ENCODE data around the gene LUC7L3.
"Not testable (repeated sequence)": the region's sequence is repeated elsewhere in the genome, so short reads cannot be mapped to it uniquely, and the experiment has no call there.

LUC7L3 gene

GRCh38 chr17:50710650-50711049 is 8.8 kb upstream of the LUC7L3 start:
- no peak for DNase-seq

GRCh38 chr17:50712641-50713040 is 6.8 kb upstream of the LUC7L3 start:
- DNase-seq = no peak

GRCh38 chr17:50715471-50715870 is 3.9 kb upstream of the LUC7L3 start:
- no peak for DNase-seq

GRCh38 chr17:50719924-50720794 is 756 bp downstream of the LUC7L3 start:
- DNase-seq = no peak

GRCh38 chr17:50721194-50722010 is 2.0 kb downstream of the LUC7L3 start:
- peak; percentile 45 for DNase-seq

- no peak for DNase-seq
These were observed 3.3 kb downstream of the LUC7L3 start for GRCh38 chr17:50722746-50723145.

GRCh38 chr17:50724622-50725021 is 5.2 kb downstream of the LUC7L3 start:
- not testable (repeated sequence) for DNase-seq

GRCh38 chr17:50725769-50726655 is 6.6 kb downstream of the LUC7L3 start:
- no peak for DNase-seq

GRCh38 chr17:50728112-50728429 is 8.7 kb downstream of the LUC7L3 start:
- no peak for DNase-seq

- DNase-seq = peak; percentile 24
These were observed 9.7 kb downstream of the LUC7L3 start for GRCh38 chr17:50728881-50729765.

- no peak for DNase-seq
These were observed 12.4 kb downstream of the LUC7L3 start for GRCh38 chr17:50731575-50732460.

- DNase-seq = no peak
These were observed 15.9 kb downstream of the LUC7L3 start for GRCh38 chr17:50735287-50735686.

GRCh38 chr17:50737118-50737698 is 17.8 kb downstream of the LUC7L3 start:
- DNase-seq = peak; percentile 22

- DNase-seq = no peak
These were observed 19.7 kb downstream of the LUC7L3 start for GRCh38 chr17:50739098-50739497.

GRCh38 chr17:50745631-50746030 is 26.2 kb downstream of the LUC7L3 start:
- DNase-seq = no peak

- no peak for DNase-seq
These were observed 29.8 kb downstream of the LUC7L3 start for GRCh38 chr17:50749245-50749644.

GRCh38 chr17:50754521-50754920 is 35.1 kb downstream of the LUC7L3 start:
- DNase-seq = no peak

- no peak for DNase-seq
These were observed 39.1 kb downstream of the LUC7L3 start for GRCh38 chr17:50758524-50758923.

GRCh38 chr17:50758989-50759544 is 39.7 kb downstream of the LUC7L3 start:
- no peak for DNase-seq

GRCh38 chr17:50762177-50762576 is 42.8 kb downstream of the LUC7L3 start:
- no peak for DNase-seq
